ENCODE results near the gene GREM1. TPM values are rescaled to one million over a fixed set of nuclear protein-coding genes. Genes with fewer than 3 reads are reported as not detected.

GREM1 gene
- total and polyA plus RNA-seq, 2 of the 4 experiments (the other 2 are of a cell fraction): 848 to 852 TPM

DNA sequence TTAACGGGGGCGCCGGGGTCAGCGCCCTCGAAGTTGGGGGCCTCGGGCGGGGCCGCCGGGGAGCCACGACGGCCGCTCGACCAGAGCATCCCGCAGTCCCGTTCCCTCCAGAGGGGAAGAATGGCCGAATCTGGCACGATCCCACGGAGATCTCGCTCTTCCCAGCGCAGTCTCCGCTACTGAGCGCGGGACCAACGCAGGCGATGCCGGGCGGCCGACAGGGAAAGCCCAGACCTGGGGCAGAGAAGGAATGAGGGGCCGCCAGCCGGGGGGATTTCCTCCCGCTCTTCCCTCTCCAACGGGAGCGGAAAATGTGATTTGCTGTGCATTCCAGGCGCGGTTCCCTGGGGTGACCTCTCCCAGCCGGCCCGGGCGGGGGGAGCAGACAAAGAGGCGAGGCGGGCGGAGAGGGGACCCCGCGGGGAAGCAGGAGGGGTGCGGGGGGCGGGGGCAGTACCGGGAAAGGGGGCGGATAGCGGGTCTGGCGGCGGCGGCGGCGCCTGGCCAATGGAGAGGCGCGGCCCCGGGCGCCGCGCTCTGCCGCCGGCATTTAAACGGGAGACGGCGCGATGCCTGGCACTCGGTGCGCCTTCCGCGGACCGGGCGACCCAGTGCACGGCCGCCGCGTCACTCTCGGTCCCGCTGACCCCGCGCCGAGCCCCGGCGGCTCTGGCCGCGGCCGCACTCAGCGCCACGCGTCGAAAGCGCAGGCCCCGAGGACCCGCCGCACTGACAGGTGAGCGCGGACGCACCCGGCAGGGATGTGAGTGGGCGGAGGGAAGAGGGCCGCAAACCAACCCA is at the start of gene GREM1 (continued):
- TF ChIP-seq, protein P1, sequence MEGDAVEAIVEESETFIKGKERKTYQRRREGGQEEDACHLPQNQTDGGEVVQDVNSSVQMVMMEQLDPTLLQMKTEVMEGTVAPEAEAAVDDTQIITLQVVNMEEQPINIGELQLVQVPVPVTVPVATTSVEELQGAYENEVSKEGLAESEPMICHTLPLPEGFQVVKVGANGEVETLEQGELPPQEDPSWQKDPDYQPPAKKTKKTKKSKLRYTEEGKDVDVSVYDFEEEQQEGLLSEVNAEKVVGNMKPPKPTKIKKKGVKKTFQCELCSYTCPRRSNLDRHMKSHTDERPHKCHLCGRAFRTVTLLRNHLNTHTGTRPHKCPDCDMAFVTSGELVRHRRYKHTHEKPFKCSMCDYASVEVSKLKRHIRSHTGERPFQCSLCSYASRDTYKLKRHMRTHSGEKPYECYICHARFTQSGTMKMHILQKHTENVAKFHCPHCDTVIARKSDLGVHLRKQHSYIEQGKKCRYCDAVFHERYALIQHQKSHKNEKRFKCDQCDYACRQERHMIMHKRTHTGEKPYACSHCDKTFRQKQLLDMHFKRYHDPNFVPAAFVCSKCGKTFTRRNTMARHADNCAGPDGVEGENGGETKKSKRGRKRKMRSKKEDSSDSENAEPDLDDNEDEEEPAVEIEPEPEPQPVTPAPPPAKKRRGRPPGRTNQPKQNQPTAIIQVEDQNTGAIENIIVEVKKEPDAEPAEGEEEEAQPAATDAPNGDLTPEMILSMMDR (conservative IDR thresholded peaks at IDR 0.05; ENCODE audit: low read depth, low read length): no peak

- intact Hi-C loops (cut with micrococcal nuclease): loop anchor here (5.0 kb wide), 1 partner anchor 188 kb away; no protein-coding TSS in a partner anchor
- Histone ChIP-seq H2AK9ac (replicated peaks; ENCODE audit: low read depth, low read length, poor library complexity) (no peak overlapping the region), H2BK120ac (ENCODE audit: low read depth, low read length) (no peak overlapping the region), H2BK5ac (ENCODE audit: low read depth, low read length, poor library complexity, severe bottlenecking) (no peak overlapping the region), H3K56ac (ENCODE audit: extremely low read depth, insufficient read depth, low read length) (no peak overlapping the region), H3K14ac (replicated peaks; ENCODE audit: low read depth, low read length) (no peak overlapping the region), H2BK15ac (ENCODE audit: low read depth, low read length) (no peak overlapping the region), H3K9ac (ENCODE audit: low read depth, low read length) (no peak overlapping the region), H2AK5ac (ENCODE audit: low read depth, low read length) (no peak overlapping the region), H4K20me1 (ENCODE audit: insufficient read depth, low read length) (no peaks in the 10 kb centered on the region), H3K4ac (ENCODE audit: low read depth, low read length) (peak overlapping the region; percentile 15; the same call in 1 of the 2 replicates), H3K79me1 (ENCODE audit: low read depth in 1 of 2, low read length in 2 of 2) (peaks cover 5 to 15% of the 10 kb centered on the region in 2 experiments), H2BK20ac (ENCODE audit: low read depth, low read length) (no peak overlapping the region), H3K9me3 (ENCODE audit: control insufficient read depth, insufficient read depth, low read length) (no peaks in the 10 kb centered on the region), H3K4me1 (ENCODE audit: control insufficient read depth, insufficient read depth, low read length) (peaks cover 13% of the 10 kb centered on the region), H3K4me2 (ENCODE audit: low read depth, low read length) (no peak overlapping the region), H3K23ac (ENCODE audit: low read depth, low read length) (no peak overlapping the region), H3K4me3 (ENCODE audit: insufficient read depth, low read depth, low read length) (no peak overlapping the region), H3K27me3 (ENCODE audit: control insufficient read depth, insufficient read depth, low read length) (no peaks in the 10 kb centered on the region), H3K18ac (ENCODE audit: low read depth, low read length) (no peak overlapping the region), H2AFZ (replicated peaks; ENCODE audit: low read length, poor library complexity) (no peak overlapping the region), H4K91ac (ENCODE audit: insufficient read depth, low read depth, low read length) (no peak overlapping the region), H3K27ac (ENCODE audit: insufficient read depth, low read length) (no peak overlapping the region), H3K9me1 (ENCODE audit: insufficient read depth, low read length) (no peaks in the 10 kb centered on the region; the same call in 1 of the 2 replicates), H4K8ac (ENCODE audit: low read depth in 2 of 2, low read length in 2 of 2) (no peak overlapping the region), H3K36me3 (ENCODE audit: control insufficient read depth, insufficient read depth, low read length) (no peaks in the 10 kb centered on the region), H4K5ac (ENCODE audit: low read depth, low read length) (no peak overlapping the region)
- ATAC-seq (ENCODE audit: low read depth): no peak
- DNase-seq: no peak
- dilution Hi-C loops (cut with HindIII; ENCODE audit: low sequenced_read_pairs, unreplicated experiment): no loop called here
- no CpG with 5 or more reads among the region's 2 CpGs for WGBS, 2 experiments (ENCODE audit: extremely low coverage in 2 of 2, insufficient read length in 1 of 2)
- ChIA-PET CTCF (interaction anchor here (0.7 to 1.4 kb wide), 2 partner anchors 8 to 10 kb away, joined by 3 to 4 read pairs; no protein-coding TSS in a partner anchor), POLR2A (ENCODE audit: unreplicated experiment) (no interaction called here)
- no peak for TF ChIP-seq CHD1 (IDR thresholded peaks at IDR 0.05; ENCODE audit: low read depth, low read length)
- TF ChIP-seq BHLHE40 (IDR thresholded peaks at IDR 0.05; ENCODE audit: low read depth, low read length): no peak
- BruUV-seq (replicated peaks): no TSS peak
- in situ Hi-C loops (cut with MboI; ENCODE audit: low sequenced_read_pairs): loop anchor here (10.0 kb wide), 1 partner anchor 46 kb away; the partner anchor contains the start of gene GREM1
These were observed 48.9 kb upstream of the GREM1 start for GRCh38 chr15:32668942-32669341.
